ENCODE results near the gene CDS1.

The CDS1 gene

DNA sequence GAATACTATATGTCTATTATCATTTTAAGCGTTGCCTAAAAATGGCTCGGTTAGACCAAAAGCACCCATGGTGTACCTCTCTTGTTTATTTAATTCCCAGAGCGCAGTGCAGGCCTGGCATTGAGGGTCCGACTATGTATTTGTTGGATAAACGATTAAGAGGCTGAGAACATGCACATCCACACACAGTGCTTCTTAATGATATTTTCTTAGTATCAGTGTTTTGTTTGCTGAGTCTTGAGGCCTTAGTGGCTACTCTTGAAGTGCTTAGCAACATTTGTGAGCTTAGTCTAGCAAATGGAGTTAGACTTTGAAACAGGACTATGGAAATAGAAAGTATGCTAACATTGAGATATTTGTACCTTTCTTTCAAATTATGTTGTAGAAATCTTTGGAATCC is 43.7 kb downstream of the CDS1 start:
- Histone ChIP-seq H3K4me2 (ENCODE audit: low read depth, low read length) (no peak overlapping the region), H3K9me3 (replicated peaks; ENCODE audit: insufficient read depth, low read length) (no peaks in the 10 kb centered on the region), H2AFZ (ENCODE audit: low read length) (no peak overlapping the region), H3K79me2 (ENCODE audit: low read length) (no peaks in the 10 kb centered on the region), H3K27me3 (replicated peaks; ENCODE audit: insufficient read depth, low read length) (no peaks in the 10 kb centered on the region), H3K4me3 (ENCODE audit: low read length) (no peak overlapping the region), H3K36me3 (replicated peaks; ENCODE audit: insufficient read depth, low read length) (no peaks in the 10 kb centered on the region), H3K9ac (ENCODE audit: low read length) (no peak overlapping the region), H3K9me2 (replicated peaks; ENCODE audit: insufficient read depth, low read length) (no peaks in the 10 kb centered on the region), H4K20me1 (ENCODE audit: insufficient read depth, low read length) (no peaks in the 10 kb centered on the region), H3K27ac (ENCODE audit: low read length) (no peak overlapping the region), H3F3A (ENCODE audit: insufficient read depth, low read length) (no peaks in the 10 kb centered on the region), H3K4me1 (ENCODE audit: low read length) (no peaks in the 10 kb centered on the region)
- DNase-seq, result no peak
- TF ChIP-seq, protein P1, sequence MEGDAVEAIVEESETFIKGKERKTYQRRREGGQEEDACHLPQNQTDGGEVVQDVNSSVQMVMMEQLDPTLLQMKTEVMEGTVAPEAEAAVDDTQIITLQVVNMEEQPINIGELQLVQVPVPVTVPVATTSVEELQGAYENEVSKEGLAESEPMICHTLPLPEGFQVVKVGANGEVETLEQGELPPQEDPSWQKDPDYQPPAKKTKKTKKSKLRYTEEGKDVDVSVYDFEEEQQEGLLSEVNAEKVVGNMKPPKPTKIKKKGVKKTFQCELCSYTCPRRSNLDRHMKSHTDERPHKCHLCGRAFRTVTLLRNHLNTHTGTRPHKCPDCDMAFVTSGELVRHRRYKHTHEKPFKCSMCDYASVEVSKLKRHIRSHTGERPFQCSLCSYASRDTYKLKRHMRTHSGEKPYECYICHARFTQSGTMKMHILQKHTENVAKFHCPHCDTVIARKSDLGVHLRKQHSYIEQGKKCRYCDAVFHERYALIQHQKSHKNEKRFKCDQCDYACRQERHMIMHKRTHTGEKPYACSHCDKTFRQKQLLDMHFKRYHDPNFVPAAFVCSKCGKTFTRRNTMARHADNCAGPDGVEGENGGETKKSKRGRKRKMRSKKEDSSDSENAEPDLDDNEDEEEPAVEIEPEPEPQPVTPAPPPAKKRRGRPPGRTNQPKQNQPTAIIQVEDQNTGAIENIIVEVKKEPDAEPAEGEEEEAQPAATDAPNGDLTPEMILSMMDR (IDR thresholded peaks at IDR 0.05; ENCODE audit: low read length), result no peak
- no peak for TF ChIP-seq EZH2 (optimal IDR thresholded peaks at IDR 0.05; ENCODE audit: low read depth, low read length)
- no peak for TF ChIP-seq EZH2phosphoT487 (IDR thresholded peaks at IDR 0.05; ENCODE audit: low read length)

DNA sequence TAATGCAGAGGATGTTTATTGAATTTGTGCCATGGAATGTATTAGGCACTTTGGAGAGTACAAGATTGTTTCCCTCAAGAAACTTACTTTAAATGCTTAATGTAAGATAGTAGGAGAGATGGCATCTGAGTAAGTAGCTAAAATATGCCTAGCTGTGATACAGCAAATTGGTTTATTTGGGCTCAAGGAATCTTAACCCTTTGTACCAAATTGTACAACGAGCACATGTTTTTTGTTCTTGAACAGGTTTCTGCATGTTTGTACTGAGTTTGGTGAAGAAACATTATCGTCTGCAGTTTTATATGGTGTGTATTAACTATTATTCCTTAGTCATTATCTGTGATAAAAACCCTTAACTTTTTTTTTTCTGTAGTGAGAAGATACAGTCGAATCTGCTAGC is 48.6 kb downstream of the CDS1 start:
- no peaks in the 10 kb centered on the region for H3K4me1 ChIP-seq (ENCODE audit: low read length)
- H3K9me3 ChIP-seq (replicated peaks; ENCODE audit: insufficient read depth, low read length), result no peaks in the 10 kb centered on the region
- TF ChIP-seq EZH2 (optimal IDR thresholded peaks at IDR 0.05; ENCODE audit: low read depth, low read length) (no peak), EZH2phosphoT487 (IDR thresholded peaks at IDR 0.05; ENCODE audit: low read length) (no peak)
- TF ChIP-seq, protein P1 (IDR thresholded peaks at IDR 0.05; ENCODE audit: low read length), result no peak
- H3F3A ChIP-seq (ENCODE audit: insufficient read depth, low read length), result no peaks in the 10 kb centered on the region
- no peaks in the 10 kb centered on the region for H3K27me3 ChIP-seq (replicated peaks; ENCODE audit: insufficient read depth, low read length)
- no peak overlapping the region for H2AFZ ChIP-seq (ENCODE audit: low read length)
- no peaks in the 10 kb centered on the region for H3K9me2 ChIP-seq (replicated peaks; ENCODE audit: insufficient read depth, low read length)
- H3K27ac ChIP-seq (ENCODE audit: low read length), result no peak overlapping the region
- no peaks in the 10 kb centered on the region for H3K36me3 ChIP-seq (replicated peaks; ENCODE audit: insufficient read depth, low read length)
- H3K79me2 ChIP-seq (ENCODE audit: low read length), result no peaks in the 10 kb centered on the region
- no peaks in the 10 kb centered on the region for H4K20me1 ChIP-seq (ENCODE audit: insufficient read depth, low read length)
- no peak overlapping the region for H3K9ac ChIP-seq (ENCODE audit: low read length)
- H3K4me3 ChIP-seq (ENCODE audit: low read length), result no peak overlapping the region
- DNase-seq, result no peak
- H3K4me2 ChIP-seq (ENCODE audit: low read depth, low read length), result no peak overlapping the region

DNA sequence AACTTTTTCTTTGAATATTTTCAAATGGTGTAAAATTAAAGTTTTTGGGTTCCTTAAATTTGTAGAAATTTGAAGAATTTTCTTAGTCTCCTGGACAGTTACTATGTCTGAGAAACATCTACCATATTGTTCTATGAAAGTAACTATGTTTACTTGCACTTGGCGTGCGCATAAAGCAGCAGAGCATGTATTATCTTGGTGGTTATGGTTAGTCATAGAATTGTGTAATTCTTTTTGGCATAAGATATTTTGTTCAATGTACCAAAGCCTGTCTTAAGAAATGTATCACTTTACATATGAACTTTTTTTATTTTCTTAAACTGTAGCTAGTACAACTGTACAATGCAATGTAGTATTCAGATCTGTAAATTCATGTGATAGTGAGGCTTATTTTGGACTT is 49.2 kb downstream of the CDS1 start:
- Histone ChIP-seq H3K9me3 (replicated peaks; ENCODE audit: insufficient read depth, low read length) (no peaks in the 10 kb centered on the region), H3K27me3 (replicated peaks; ENCODE audit: insufficient read depth, low read length) (no peaks in the 10 kb centered on the region), H3K4me1 (ENCODE audit: low read length) (no peaks in the 10 kb centered on the region), H3K79me2 (ENCODE audit: low read length) (no peaks in the 10 kb centered on the region), H3K36me3 (replicated peaks; ENCODE audit: insufficient read depth, low read length) (no peaks in the 10 kb centered on the region), H3K9ac (ENCODE audit: low read length) (no peak overlapping the region), H3F3A (ENCODE audit: insufficient read depth, low read length) (no peaks in the 10 kb centered on the region), H3K27ac (ENCODE audit: low read length) (no peak overlapping the region), H4K20me1 (ENCODE audit: insufficient read depth, low read length) (no peaks in the 10 kb centered on the region), H2AFZ (ENCODE audit: low read length) (no peak overlapping the region), H3K4me2 (ENCODE audit: low read depth, low read length) (no peak overlapping the region), H3K4me3 (ENCODE audit: low read length) (no peak overlapping the region), H3K9me2 (replicated peaks; ENCODE audit: insufficient read depth, low read length) (no peaks in the 10 kb centered on the region)
- DNase-seq, result no peak
- TF ChIP-seq, protein P1 (IDR thresholded peaks at IDR 0.05; ENCODE audit: low read length), result no peak
- TF ChIP-seq EZH2 (optimal IDR thresholded peaks at IDR 0.05; ENCODE audit: low read depth, low read length), result no peak
- TF ChIP-seq EZH2phosphoT487 (IDR thresholded peaks at IDR 0.05; ENCODE audit: low read length), result no peak
